H9 (cell line): ENCODE data around the gene POLA1. TPM values are rescaled to one million over a fixed set of nuclear protein-coding genes. Genes with fewer than 3 reads are reported as not detected.

Experiments
- DNase-seq: peaks from one replicate; pipeline ENCODE4 v3.0.0-alpha.2; 2017
- H2AFZ ChIP-seq: one replicate; pipeline ENCODE4 v1.6.1; 2013; ENCODE audit warnings: mild to moderate bottlenecking, low read length, control low read depth, moderate library complexity
- H2AK5ac ChIP-seq: 2 replicates; pipeline ENCODE4 v1.6.1; 2013; ENCODE audit warnings: low read length, control low read depth, mixed read lengths; ENCODE audit not compliant: insufficient read length
- H2BK120ac ChIP-seq: one replicate; pipeline ENCODE4 v1.6.1; 2013; ENCODE audit warnings: low read depth, mild to moderate bottlenecking, low read length, control low read depth, inconsistent platforms; ENCODE audit not compliant: poor library complexity, severe bottlenecking
- H2BK12ac ChIP-seq: 2 replicates; pipeline ENCODE4 v1.6.1; 2013; ENCODE audit warnings: low read length, control low read depth, mixed read lengths, low read depth; ENCODE audit not compliant: insufficient read length
- H2BK15ac ChIP-seq: 2 replicates; pipeline ENCODE4 v1.6.1; 2013; ENCODE audit warnings: low read depth, low read length, control low read depth
- H2BK20ac ChIP-seq: one replicate; pipeline ENCODE4 v1.6.1; 2013; ENCODE audit warnings: low read depth, mild to moderate bottlenecking, low read length, control low read depth, inconsistent platforms; ENCODE audit not compliant: poor library complexity, severe bottlenecking
- H2BK5ac ChIP-seq: 2 replicates; pipeline ENCODE4 v1.6.1; 2013; ENCODE audit warnings: low read length, control low read depth, mixed read lengths; ENCODE audit not compliant: insufficient read length
- H3K14ac ChIP-seq: 2 replicates; pipeline ENCODE4 v1.6.1; 2013; ENCODE audit warnings: low read length, control low read depth; ENCODE audit not compliant: insufficient read depth
- H3K18ac ChIP-seq: 2 replicates; pipeline ENCODE4 v1.6.1; 2013; ENCODE audit warnings: low read depth, mild to moderate bottlenecking, mixed read lengths, low read length, control low read depth; ENCODE audit not compliant: insufficient read length
- H3K23ac ChIP-seq: 2 replicates; pipeline ENCODE4 v1.6.1; 2013; ENCODE audit warnings: low read length, control low read depth, mixed read lengths, low read depth; ENCODE audit not compliant: insufficient read length
- H3K23me2 ChIP-seq: 2 replicates; pipeline ENCODE4 v1.6.1; 2013; ENCODE audit warnings: low read depth, mild to moderate bottlenecking, mixed read lengths, low read length, control low read depth; ENCODE audit not compliant: insufficient read length, poor library complexity, severe bottlenecking
- H3K27ac ChIP-seq: 2 replicates; pipeline ENCODE4 v1.5.1; 2013; ENCODE audit warnings: low read length, control low read depth, mixed read lengths, low read depth; ENCODE audit not compliant: insufficient read length
- H3K27me3 ChIP-seq: 2 replicates; pipeline ENCODE4 v1.6.1; 2013; ENCODE audit warnings: low read length, control low read depth, inconsistent platforms; ENCODE audit not compliant: insufficient read depth
- H3K4ac ChIP-seq: 2 replicates; pipeline ENCODE4 v1.6.1; 2013; ENCODE audit warnings: low read depth, mild to moderate bottlenecking, control low read depth, inconsistent platforms, low read length, moderate library complexity
- H3K4me1 ChIP-seq: 2 replicates; pipeline ENCODE4 v1.6.1; 2013; ENCODE audit warnings: low read length, control low read depth, inconsistent platforms; ENCODE audit not compliant: insufficient read depth
- H3K4me2 ChIP-seq: 2 replicates; pipeline ENCODE4 v1.6.1; 2013; ENCODE audit warnings: low read length, control low read depth, mixed read lengths; ENCODE audit not compliant: insufficient read length, insufficient read depth
- H3K56ac ChIP-seq: 2 replicates; pipeline ENCODE4 v1.6.1; 2013; ENCODE audit warnings: low read depth, mild to moderate bottlenecking, mixed read lengths, low read length, control low read depth; ENCODE audit not compliant: insufficient read length
- H3K79me1 ChIP-seq: 2 replicates; pipeline ENCODE4 v1.6.1; 2013; ENCODE audit warnings: low read depth, mild to moderate bottlenecking, moderate library complexity, low read length, control low read depth, inconsistent platforms; ENCODE audit not compliant: insufficient read depth, poor library complexity, severe bottlenecking
- H3K79me2 ChIP-seq: 2 replicates; pipeline ENCODE4 v1.6.1; 2013; ENCODE audit warnings: low read length, control low read depth, inconsistent platforms; ENCODE audit not compliant: insufficient read depth
- H3K9ac ChIP-seq: 2 replicates; pipeline ENCODE4 v1.6.1; 2013; ENCODE audit warnings: low read length, control low read depth, mixed read lengths; ENCODE audit not compliant: insufficient read length; ENCODE audit errors: extremely low read depth
- H3K9me3 ChIP-seq: one replicate; pipeline ENCODE4 v1.6.1; 2013; ENCODE audit warnings: low read depth, low read length, inconsistent platforms; ENCODE audit not compliant: control insufficient read depth
- H3T11ph ChIP-seq: one replicate; pipeline ENCODE4 v1.6.1; 2013; ENCODE audit warnings: mild to moderate bottlenecking, low read length, control low read depth, inconsistent platforms
- H4K20me1 ChIP-seq: one replicate; pipeline ENCODE4 v1.6.1; 2013; ENCODE audit not compliant: control insufficient read depth, insufficient read length, insufficient read depth
- H4K5ac ChIP-seq: 2 replicates; pipeline ENCODE4 v1.6.1; 2013; ENCODE audit warnings: low read depth, mild to moderate bottlenecking, mixed read lengths, low read length, control low read depth; ENCODE audit not compliant: insufficient read length
- H4K8ac ChIP-seq: replicated peaks from 2 replicates; pipeline ENCODE4 v1.6.1; 2013; ENCODE audit warnings: low read length, control low read depth, mixed read lengths, low read depth; ENCODE audit not compliant: insufficient read length
- H4K91ac ChIP-seq: 2 replicates; pipeline ENCODE4 v1.6.1; 2013; ENCODE audit warnings: low read depth, mild to moderate bottlenecking, moderate library complexity, mixed read lengths, low read length, control low read depth; ENCODE audit not compliant: insufficient read length
- H3K27ac Mint-ChIP-seq, 3 experiments: 2 replicates in 2 of 3; 3 replicates in 1 of 3; pipeline ENCODE4 v1.8.0; 2020 to 2021; ENCODE audit warnings: mixed read lengths in 3 of 3, mild to moderate bottlenecking in 1 of 3, moderate library complexity in 1 of 3
- H3K27me3 Mint-ChIP-seq: 2 replicates; pipeline ENCODE4 v1.8.0; 2021; ENCODE audit warnings: low read depth, mild to moderate bottlenecking, moderate library complexity, mixed read lengths
- H3K36me3 Mint-ChIP-seq, 3 experiments: 2 replicates in 2 of 3; 3 replicates in 1 of 3; pipeline ENCODE4 v1.8.0; 2020 to 2021; ENCODE audit warnings: low read depth in 3 of 3, mixed read lengths in 3 of 3; ENCODE audit not compliant: insufficient read depth in 1 of 3
- H3K4me1 Mint-ChIP-seq, 2 experiments: 2 replicates each; pipeline ENCODE4 v1.8.0; 2020; ENCODE audit warnings: mixed read lengths in 2 of 2
- H3K4me3 Mint-ChIP-seq, 2 experiments: 2 replicates in 1 of 2; 3 replicates in 1 of 2; pipeline ENCODE4 v1.8.0; 2020 to 2021; ENCODE audit warnings: mild to moderate bottlenecking in 2 of 2, mixed read lengths in 2 of 2, moderate library complexity in 1 of 2
- H3K9me3 Mint-ChIP-seq, 2 experiments: 2 replicates in 1 of 2; 3 replicates in 1 of 2; pipeline ENCODE4 v1.8.0; 2020; ENCODE audit warnings: mild to moderate bottlenecking in 2 of 2, mixed read lengths in 2 of 2, moderate library complexity in 1 of 2
- CTCF ChIP-seq: fragments of 200-600 bp; sonication (generic); conservative IDR thresholded peaks from 3 replicates; pipeline ENCODE4 v1.8.0; 2021; ENCODE audit warnings: antibody characterized with exemption, mild to moderate bottlenecking
- WGBS: extraction: QIAGEN DNeasy Blood & Tissue Kit; methylation state at CpG from one replicate; pipeline ENCODE4 v1.1.7; 2013; ENCODE audit warnings: missing lambda C conversion rate, low lambda C conversion rate, mixed read lengths; ENCODE audit not compliant: insufficient read length; ENCODE audit errors: extremely low coverage; 5-methylcytosine and 5-hydroxymethylcytosine counted together
- total RNA-seq: library from RNA; stranded (reverse); gene quantifications from 2 replicates; pipeline ENCODE4 v1.2.1, GENCODE V29; 2021

POLA1 gene
- total RNA-seq, 1 experiment from 2014 or later, result 60.2 TPM

- no peak overlapping the region for H4K8ac ChIP-seq
- H3T11ph ChIP-seq, result no peak overlapping the region
- no peaks in the 10 kb centered on the region for H3K23me2 ChIP-seq
- no CpG with 5 or more reads among the region's 2 CpGs for WGBS
- no peak overlapping the region for H3K4me3 Mint-ChIP-seq
- H4K5ac ChIP-seq, result no peak overlapping the region
- H2AK5ac ChIP-seq, result no peak overlapping the region
- no peak overlapping the region for H2BK15ac ChIP-seq
- DNase-seq, result no peak
- H3K9me3 ChIP-seq, result no peaks in the 10 kb centered on the region
- no peaks in the 10 kb centered on the region for H3K27me3 Mint-ChIP-seq
- H2BK20ac ChIP-seq, result no peak overlapping the region
- H3K36me3 Mint-ChIP-seq, result peaks cover 15 to 17% (median 16%) of the 10 kb centered on the region in 3 experiments
- no peaks in the 10 kb centered on the region for H3K9me3 Mint-ChIP-seq
- H2BK120ac ChIP-seq, result no peak overlapping the region
- no peak overlapping the region for H3K23ac ChIP-seq
- no peak overlapping the region for H3K56ac ChIP-seq
- H3K4me1 ChIP-seq, result 0 out of 2 replicates have a peak, but pooled peaks cover 6% of the 10 kb centered on the region
- H2BK5ac ChIP-seq, result no peak overlapping the region
- no peak for TF ChIP-seq CTCF
- no peak overlapping the region for H3K4ac ChIP-seq
- H3K27me3 ChIP-seq, result no peaks in the 10 kb centered on the region
- no peak overlapping the region for H3K4me2 ChIP-seq
- no peak overlapping the region for H3K18ac ChIP-seq
- H4K91ac ChIP-seq, result no peak overlapping the region
- H3K79me1 ChIP-seq, result no peaks in the 10 kb centered on the region
- no peak overlapping the region for H2AFZ ChIP-seq
- H3K79me2 ChIP-seq, result no peaks in the 10 kb centered on the region
- H3K27ac Mint-ChIP-seq, result peak overlapping the region in 1 of 3 experiments; percentile 37; a peak in 1 of 7 replicates
- no peak overlapping the region for H3K27ac ChIP-seq
- no peaks in the 10 kb centered on the region for H4K20me1 ChIP-seq
- H3K9ac ChIP-seq, result no peak overlapping the region
- peaks cover 13 to 17% of the 10 kb centered on the region in 2 experiments for H3K4me1 Mint-ChIP-seq
- H2BK12ac ChIP-seq, result no peak overlapping the region
- no peak overlapping the region for H3K14ac ChIP-seq
Observed at GRCh38 chrX:24925430-24925829, 231.7 kb downstream of the POLA1 start.
